Stimulated activated CD8-positive, alpha-beta memory T cell treated with anti-CD3 and anti-CD28 coated beads, Interleukin-7, amount 100 ng/mL, for 48 hours (primary cell): ENCODE measurements around the gene GGTLC2.

ENCODE experiments used
- DNase-seq, 2 donors: peaks; one replicate each; pipeline ENCODE4 v3.0.0-alpha.2; 2020; ENCODE audit warnings: low read depth in 1 of 2; ENCODE audit errors: extremely low read depth in 1 of 2

Gene GGTLC2

GRCh38 chr22:22689621-22690345 lies 45.4 kb downstream of the GGTLC2 start:
- DNase-seq: no peak

DNA sequence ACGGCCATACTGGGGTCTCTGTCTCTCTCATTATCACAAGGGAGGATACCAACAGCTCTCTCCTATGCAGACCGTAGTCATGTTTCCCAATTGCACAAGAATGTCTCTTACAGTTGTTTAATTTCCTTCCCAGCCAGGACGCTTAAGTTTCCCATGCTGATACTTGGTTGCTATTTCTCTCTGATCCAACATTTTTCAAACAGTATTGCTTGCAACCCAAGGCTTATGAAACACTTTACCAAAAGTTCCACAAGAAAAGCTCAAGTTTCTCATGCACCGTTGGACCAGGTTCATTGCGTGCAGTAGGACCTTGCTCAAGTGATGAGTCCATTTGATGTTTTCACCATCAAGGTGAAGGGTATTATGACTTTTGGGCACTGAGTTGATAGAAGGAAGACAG lies 46.6 kb downstream of the GGTLC2 start:
- no peak for DNase-seq

GRCh38 chr22:22691716-22692701 lies 47.6 kb downstream of the GGTLC2 start:
- DNase-seq: no peak

DNA sequence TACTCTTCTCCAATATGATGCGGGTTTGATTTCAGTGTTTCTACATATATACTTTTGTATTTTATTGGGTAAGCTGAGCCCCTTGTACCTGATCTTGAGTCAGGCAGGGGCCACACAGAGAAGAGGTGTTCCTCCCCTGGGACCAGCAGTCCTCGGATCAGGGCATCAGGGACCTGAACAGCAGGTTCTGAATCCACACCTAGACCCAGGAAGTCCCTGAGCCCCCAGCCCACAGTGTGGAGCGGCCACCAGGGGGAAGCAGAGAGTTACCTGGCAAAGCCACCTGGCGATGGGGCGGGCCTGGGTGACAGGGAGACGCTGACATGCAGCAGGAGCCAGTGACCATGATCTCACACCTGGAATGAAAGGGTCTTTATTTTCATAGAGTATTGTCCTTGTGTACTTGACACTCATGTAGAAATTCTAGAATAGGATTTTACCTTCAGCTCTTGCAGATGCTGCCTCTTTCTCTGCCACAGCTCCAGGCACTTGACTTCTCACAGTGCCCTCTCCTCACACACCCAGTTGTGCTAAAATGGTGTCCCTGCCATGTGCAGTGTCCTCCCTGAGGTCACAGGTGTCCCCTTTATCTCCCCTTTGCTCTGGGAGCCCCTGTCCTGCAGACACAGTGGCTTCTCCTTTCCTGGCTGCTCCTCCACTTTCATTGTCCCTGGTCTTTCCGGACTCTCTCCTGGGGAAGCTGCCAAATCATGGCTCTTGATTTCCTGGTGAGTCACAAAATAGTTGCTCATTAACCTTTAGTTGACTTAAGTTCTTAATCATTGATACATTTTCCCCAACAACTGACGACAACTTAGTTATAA lies 48.5 kb downstream of the GGTLC2 start:
- DNase-seq: peak; percentile 20 to 37

- no peak for DNase-seq
Observed at GRCh38 chr22:22693531-22693884, 49.1 kb downstream of the GGTLC2 start.

DNA sequence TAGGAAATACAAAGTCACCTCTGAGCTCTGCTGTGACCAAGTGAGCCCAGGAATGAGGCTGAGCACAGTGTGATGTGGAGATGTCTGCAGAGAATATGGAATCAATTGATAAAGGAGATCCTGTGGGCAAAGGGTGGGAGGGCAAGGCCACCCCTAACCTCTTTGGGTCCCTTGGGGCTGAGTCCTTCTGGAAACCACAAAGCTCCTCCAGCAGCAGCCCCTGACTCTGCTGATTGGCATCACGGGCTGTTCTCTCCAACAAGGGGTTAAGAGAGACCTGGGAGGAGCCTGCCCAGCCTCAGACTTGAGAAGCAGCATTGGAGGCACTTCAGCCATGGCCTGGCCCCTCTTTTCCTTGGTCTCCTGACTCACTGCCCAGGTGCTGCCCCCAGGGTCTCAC lies 49.7 kb downstream of the GGTLC2 start:
- DNase-seq: no peak

DNA sequence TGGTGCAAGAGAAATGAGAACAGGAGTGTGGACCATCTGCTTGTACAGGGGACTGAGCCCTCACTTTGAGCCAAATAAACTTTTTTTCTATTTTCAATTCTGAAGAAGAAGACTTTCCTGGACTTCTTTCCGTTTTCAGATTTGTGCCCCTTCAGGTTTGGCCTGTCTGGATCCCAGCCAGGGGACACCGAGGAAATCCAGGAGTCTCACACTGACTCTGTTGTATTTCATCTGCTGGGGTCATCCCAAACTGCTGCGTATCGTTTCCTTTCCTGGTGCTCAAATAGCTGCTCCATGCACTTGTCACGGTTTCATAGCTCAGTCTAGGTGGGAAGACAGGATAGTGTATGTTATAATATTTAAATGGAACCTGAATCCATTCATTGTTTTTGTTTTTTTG lies 51.7 kb downstream of the GGTLC2 start:
- DNase-seq: no peak
